GM23338 (cell line): Measurements from ENCODE around the gene PPP2R3B. TPM values are rescaled to one million over a fixed set of nuclear protein-coding genes. Genes with fewer than 3 reads are reported as not detected.

ENCODE experiments used
- ATAC-seq: fragments of 200-7000 bp; cut with Tn5 transposase; 3 replicates; pipeline ENCODE4 v1.9.1; 2020
- DNase-seq: peaks from one replicate; pipeline ENCODE4 v3.0.0-alpha.2; 2015; ENCODE audit warnings: low spot score
- H2AFZ ChIP-seq: fragments of 200-600 bp; sonication (generic); 2 replicates; pipeline ENCODE4 v1.8.0; 2016; ENCODE audit warnings: antibody characterized with exemption, mild to moderate bottlenecking, moderate library complexity
- H3F3A ChIP-seq: fragments of 200-600 bp; sonication (generic); replicated peaks from 2 replicates; pipeline ENCODE4 v1.8.0; 2017; ENCODE audit warnings: antibody characterized with exemption, mixed run types, low read depth
- H3K27ac ChIP-seq: fragments of 200-600 bp; sonication (generic); 2 replicates; pipeline ENCODE4 v1.6.1; 2016; ENCODE audit warnings: low read depth
- H3K27me3 ChIP-seq: fragments of 200-600 bp; sonication (generic); 2 replicates; pipeline ENCODE4 v1.8.0; 2016; ENCODE audit warnings: mild to moderate bottlenecking, mixed run types, moderate library complexity; ENCODE audit not compliant: insufficient read depth
- H3K36me3 ChIP-seq: fragments of 200-600 bp; sonication (generic); 2 replicates; pipeline ENCODE4 v1.8.0; 2016; ENCODE audit warnings: mild to moderate bottlenecking; ENCODE audit not compliant: insufficient read depth
- H3K4me1 ChIP-seq: fragments of 200-600 bp; sonication (generic); 2 replicates; pipeline ENCODE4 v1.8.0; 2016; ENCODE audit warnings: mild to moderate bottlenecking, moderate library complexity; ENCODE audit not compliant: insufficient read depth
- H3K4me2 ChIP-seq: fragments of 200-600 bp; sonication (generic); 2 replicates; pipeline ENCODE4 v1.7.1; 2017; ENCODE audit warnings: mixed run types
- H3K4me3 ChIP-seq: fragments of 200-600 bp; sonication (generic); 2 replicates; pipeline ENCODE4 v1.6.1; 2016; ENCODE audit warnings: mixed run types
- H3K79me2 ChIP-seq: fragments of 200-600 bp; sonication (generic); replicated peaks from 2 replicates; pipeline ENCODE4 v1.8.0; 2017; ENCODE audit warnings: mild to moderate bottlenecking; ENCODE audit not compliant: insufficient read depth
- H3K9me2 ChIP-seq: fragments of 200-600 bp; sonication (generic); 2 replicates; pipeline ENCODE4 v1.8.0; 2017; ENCODE audit not compliant: insufficient read depth
- H4K20me1 ChIP-seq: fragments of 200-600 bp; sonication (generic); replicated peaks from 2 replicates; pipeline ENCODE4 v1.8.0; 2017; ENCODE audit warnings: mild to moderate bottlenecking; ENCODE audit not compliant: insufficient read depth
- H3K27ac Mint-ChIP-seq: 2 replicates; pipeline ENCODE4 v1.8.0; 2020; ENCODE audit warnings: inconsistent platforms, mild to moderate bottlenecking, moderate library complexity, mixed read lengths
- H3K27me3 Mint-ChIP-seq: 3 replicates; pipeline ENCODE4 v1.8.0; 2022; ENCODE audit warnings: low read depth, mild to moderate bottlenecking, moderate library complexity, mixed read lengths, inconsistent platforms; ENCODE audit not compliant: insufficient read depth, poor library complexity
- H3K36me3 Mint-ChIP-seq: 3 replicates; pipeline ENCODE4 v1.8.0; 2021; ENCODE audit warnings: low read depth, mild to moderate bottlenecking, inconsistent platforms, moderate library complexity, mixed read lengths
- H3K4me1 Mint-ChIP-seq: 3 replicates; pipeline ENCODE4 v1.8.0; 2020; ENCODE audit warnings: mild to moderate bottlenecking, inconsistent platforms, mixed read lengths
- H3K4me3 Mint-ChIP-seq: 3 replicates; pipeline ENCODE4 v1.8.0; 2021; ENCODE audit warnings: moderate library complexity, mild to moderate bottlenecking, inconsistent platforms, mixed read lengths
- H3K9me3 Mint-ChIP-seq: 3 replicates; pipeline ENCODE4 v1.8.0; 2020; ENCODE audit warnings: moderate library complexity, mild to moderate bottlenecking, inconsistent platforms, mixed read lengths
- EZH2 ChIP-seq: fragments of 200-600 bp; sonication (generic); IDR thresholded peaks from one replicate; pipeline ENCODE4 v1.8.0; 2017; ENCODE audit warnings: antibody characterized with exemption, mild to moderate bottlenecking, low read depth; ENCODE audit not compliant: unreplicated experiment
- EZH2phosphoT487 ChIP-seq: fragments of 200-600 bp; sonication (generic); IDR thresholded peaks from one replicate; pipeline ENCODE4 v1.8.1; 2018; ENCODE audit warnings: antibody characterized with exemption; ENCODE audit not compliant: unreplicated experiment
- JUNB ChIP-seq: IDR thresholded peaks from one replicate; pipeline ENCODE4 v1.6.1; 2016; ENCODE audit warnings: antibody characterized with exemption; ENCODE audit not compliant: unreplicated experiment
- NANOG ChIP-seq: IDR thresholded peaks from 2 replicates; pipeline ENCODE4 v1.6.1; 2016; ENCODE audit warnings: antibody characterized with exemption, borderline replicate concordance
- POLR2AphosphoS5 ChIP-seq: IDR thresholded peaks from 2 replicates; pipeline ENCODE4 v1.6.1; 2016; ENCODE audit warnings: antibody characterized with exemption, low read depth
- STAT1 ChIP-seq: IDR thresholded peaks from one replicate; pipeline ENCODE4 v1.6.1; 2016; ENCODE audit warnings: antibody characterized with exemption; ENCODE audit not compliant: unreplicated experiment
- ZNF114 ChIP-seq: fragments of 250-450 bp; sonication (Bioruptor Pico); IDR thresholded peaks from 2 replicates; pipeline ENCODE4 v1.5.0; 2020; ENCODE audit warnings: mild to moderate bottlenecking, moderate library complexity
- ZNF462 ChIP-seq: fragments of 250-450 bp; sonication (Bioruptor Pico); IDR thresholded peaks from 2 replicates; pipeline ENCODE4 v1.5.0; 2020; ENCODE audit warnings: mild to moderate bottlenecking, moderate library complexity
- polyA plus RNA-seq: library from polyadenylated mRNA; unstranded; fragments of >200 nt; fragmentation: Nextera tagmentation; extraction: Ambion mirVana; gene quantifications from 2 replicates; pipeline ENCODE4 v1.2.1, GENCODE V29; 2016
- total RNA-seq: library from RNA; depleted of rRNA; stranded (reverse); fragments of >200 nt; shearing (Covaris generic); gene quantifications from 2 replicates; pipeline ENCODE4 v1.2.3, GENCODE V29; 2014
- TF ChIP-seq, protein P1 (sequence below): IDR thresholded peaks from 2 replicates; pipeline ENCODE4 v1.6.1; 2016; ENCODE audit warnings: antibody characterized with exemption
- TF ChIP-seq, protein P2 (sequence below), 2 experiments: fragments of 200-600 bp in 1 of 2; sonication (generic) in 1 of 2; conservative IDR thresholded peaks; 2 replicates each; pipeline versions ENCODE4 v1.5.1 to v1.6.1; 2016 to 2017; ENCODE audit warnings: antibody characterized with exemption in 2 of 2, low read depth in 2 of 2, mild to moderate bottlenecking in 2 of 2, moderate library complexity in 1 of 2

PPP2R3B gene
- total and polyA plus RNA-seq, 2 experiments from 2014 or later = 50.1 to 104 TPM

GRCh38 chrX:352181-352580, 34.5 kb downstream of the PPP2R3B start:
- Mint-ChIP-seq H3K4me1 (no peaks in the 10 kb centered on the region), H3K27ac (no peak overlapping the region), H3K9me3 (no peaks in the 10 kb centered on the region; the same call in 1 of the 3 replicates), H3K27me3 (peaks cover 11% of the 10 kb centered on the region), H3K4me3 (no peak overlapping the region), H3K36me3 (peaks cover 38% of the 10 kb centered on the region)
- TF ChIP-seq EZH2phosphoT487 (no peak), POLR2AphosphoS5 (no peak), STAT1 (no peak), ZNF462 (no peak), ZNF114 (CRISPR knock-in tag) (no peak), EZH2 (no peak), JUNB (no peak), NANOG (no peak)
- TF ChIP-seq, protein P1, sequence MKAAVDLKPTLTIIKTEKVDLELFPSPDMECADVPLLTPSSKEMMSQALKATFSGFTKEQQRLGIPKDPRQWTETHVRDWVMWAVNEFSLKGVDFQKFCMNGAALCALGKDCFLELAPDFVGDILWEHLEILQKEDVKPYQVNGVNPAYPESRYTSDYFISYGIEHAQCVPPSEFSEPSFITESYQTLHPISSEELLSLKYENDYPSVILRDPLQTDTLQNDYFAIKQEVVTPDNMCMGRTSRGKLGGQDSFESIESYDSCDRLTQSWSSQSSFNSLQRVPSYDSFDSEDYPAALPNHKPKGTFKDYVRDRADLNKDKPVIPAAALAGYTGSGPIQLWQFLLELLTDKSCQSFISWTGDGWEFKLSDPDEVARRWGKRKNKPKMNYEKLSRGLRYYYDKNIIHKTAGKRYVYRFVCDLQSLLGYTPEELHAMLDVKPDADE = no peak
- TF ChIP-seq, protein P2, sequence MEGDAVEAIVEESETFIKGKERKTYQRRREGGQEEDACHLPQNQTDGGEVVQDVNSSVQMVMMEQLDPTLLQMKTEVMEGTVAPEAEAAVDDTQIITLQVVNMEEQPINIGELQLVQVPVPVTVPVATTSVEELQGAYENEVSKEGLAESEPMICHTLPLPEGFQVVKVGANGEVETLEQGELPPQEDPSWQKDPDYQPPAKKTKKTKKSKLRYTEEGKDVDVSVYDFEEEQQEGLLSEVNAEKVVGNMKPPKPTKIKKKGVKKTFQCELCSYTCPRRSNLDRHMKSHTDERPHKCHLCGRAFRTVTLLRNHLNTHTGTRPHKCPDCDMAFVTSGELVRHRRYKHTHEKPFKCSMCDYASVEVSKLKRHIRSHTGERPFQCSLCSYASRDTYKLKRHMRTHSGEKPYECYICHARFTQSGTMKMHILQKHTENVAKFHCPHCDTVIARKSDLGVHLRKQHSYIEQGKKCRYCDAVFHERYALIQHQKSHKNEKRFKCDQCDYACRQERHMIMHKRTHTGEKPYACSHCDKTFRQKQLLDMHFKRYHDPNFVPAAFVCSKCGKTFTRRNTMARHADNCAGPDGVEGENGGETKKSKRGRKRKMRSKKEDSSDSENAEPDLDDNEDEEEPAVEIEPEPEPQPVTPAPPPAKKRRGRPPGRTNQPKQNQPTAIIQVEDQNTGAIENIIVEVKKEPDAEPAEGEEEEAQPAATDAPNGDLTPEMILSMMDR (conservative IDR thresholded peaks at IDR 0.05; ENCODE audit: low read depth in 2 of 2) = no peak
- Histone ChIP-seq H3K27ac (no peak overlapping the region), H3F3A (no peaks in the 10 kb centered on the region), H3K4me3 (no peak overlapping the region), H3K4me1 (no peaks in the 10 kb centered on the region), H3K9me2 (no peaks in the 10 kb centered on the region), H3K4me2 (no peak overlapping the region), H4K20me1 (peaks cover 7% of the 10 kb centered on the region; the same call in 1 of the 2 replicates), H3K27me3 (no peaks in the 10 kb centered on the region), H3K36me3 (no peaks in the 10 kb centered on the region), H3K79me2 (peaks cover 65% of the 10 kb centered on the region), H2AFZ (no peak overlapping the region)
- DNase-seq (no peak), ATAC-seq (no peak)
